AG10803 (cell line): Measurements from ENCODE around the gene IL7R.

ENCODE experiments used
- DNase-seq: peaks from one replicate; pipeline ENCODE4 v3.0.0; 2010; ENCODE audit warnings: low read depth
- H3K4me3 ChIP-seq: 2 replicates; pipeline ENCODE4 v1.5.1; 2011; ENCODE audit warnings: mild to moderate bottlenecking, low read length, control low read depth
- CTCF ChIP-seq: conservative IDR thresholded peaks from 2 replicates; pipeline ENCODE4 v1.5.1; 2011; ENCODE audit warnings: mild to moderate bottlenecking, low read length, control low read depth, inconsistent platforms

Gene IL7R

GRCh38 chr5:35903631-35904203 lies 47.0 kb downstream of the IL7R start:
- no peak for DNase-seq
- H3K4me3 ChIP-seq, result no peak overlapping the region
- no peak for TF ChIP-seq CTCF

DNA sequence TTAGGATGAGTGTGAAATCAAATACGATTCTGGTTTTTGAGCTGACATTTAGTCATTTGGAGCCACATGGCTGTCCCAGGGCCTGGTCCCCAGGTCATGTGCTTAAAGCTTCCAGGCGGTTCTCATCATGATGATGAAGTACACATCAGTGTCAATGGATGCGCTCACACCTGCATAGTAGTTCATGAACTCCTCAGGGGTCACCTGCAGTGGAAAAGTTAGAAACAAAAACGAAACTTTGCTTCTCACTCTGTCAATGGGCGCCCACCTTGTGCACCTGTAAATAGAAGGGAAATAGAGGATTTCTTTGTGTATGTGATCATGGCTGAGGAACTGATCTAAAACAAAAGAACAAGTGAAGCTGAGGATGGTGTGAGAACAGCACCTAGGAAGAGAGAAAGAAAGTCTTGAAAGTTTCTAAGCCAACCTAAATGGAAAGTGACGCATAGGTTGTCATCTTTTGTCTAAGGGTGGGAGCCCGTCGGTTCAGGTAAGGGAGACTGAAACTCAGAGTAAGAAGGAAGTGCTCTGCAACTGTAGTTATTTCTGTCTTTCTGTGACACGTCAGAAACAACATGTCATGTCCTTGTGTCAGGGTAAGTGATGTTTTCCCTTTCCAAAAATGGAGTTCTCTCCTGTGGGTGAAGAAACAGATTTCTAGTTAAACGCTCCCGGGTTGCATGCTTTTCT lies 47.9 kb downstream of the IL7R start:
- no peak overlapping the region for H3K4me3 ChIP-seq
- no peak for DNase-seq
- TF ChIP-seq CTCF, result no peak

GRCh38 chr5:35908228-35908627 lies 51.5 kb downstream of the IL7R start:
- DNase-seq, result no peak
- TF ChIP-seq CTCF, result no peak
- H3K4me3 ChIP-seq, result no peak overlapping the region

DNA sequence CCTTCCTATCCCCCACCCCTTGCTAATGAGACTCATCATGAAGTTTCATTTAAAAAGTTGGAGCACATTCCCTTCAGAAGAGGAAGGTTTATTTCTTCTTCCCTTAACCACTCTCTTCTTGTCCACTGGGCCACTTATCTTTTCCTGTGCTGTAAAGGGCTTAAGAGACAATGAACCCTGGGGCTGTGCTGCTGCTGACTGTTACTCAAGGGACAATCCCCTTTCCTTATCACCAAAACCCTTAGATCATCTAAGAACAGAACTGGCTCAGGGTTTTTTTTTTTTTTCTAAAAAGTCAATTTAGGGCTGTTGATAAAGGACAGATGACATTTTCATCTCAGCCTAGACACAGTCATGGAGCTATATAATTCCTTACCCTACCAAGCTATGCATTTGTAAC lies 52.1 kb downstream of the IL7R start:
- no peak overlapping the region for H3K4me3 ChIP-seq
- TF ChIP-seq CTCF, result no peak
- DNase-seq, result no peak

GRCh38 chr5:35919191-35919590 lies 62.5 kb downstream of the IL7R start:
- no peak overlapping the region for H3K4me3 ChIP-seq
- TF ChIP-seq CTCF, result no peak
- DNase-seq, result peak; percentile 99

DNA sequence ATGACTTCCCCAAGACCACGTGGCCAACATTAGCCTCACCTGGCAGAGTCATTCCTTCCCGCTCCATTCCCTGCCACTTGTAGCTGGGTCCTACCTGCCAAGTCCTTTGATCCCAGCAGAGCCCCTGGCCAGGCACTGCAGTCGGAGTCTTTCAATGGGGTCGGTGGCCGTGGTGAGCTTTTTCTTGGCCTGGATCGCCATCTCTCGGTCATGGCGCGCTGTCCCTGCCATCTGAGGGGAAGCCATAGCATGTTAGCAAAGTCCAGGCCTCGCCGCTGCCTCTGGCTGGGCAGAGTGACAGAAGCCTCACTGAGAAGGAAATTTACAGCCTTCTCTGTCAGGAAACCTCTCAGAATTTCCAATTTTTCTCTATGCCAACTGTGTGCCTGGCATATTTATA lies 64.2 kb downstream of the IL7R start:
- H3K4me3 ChIP-seq, result no peak overlapping the region
- no peak for DNase-seq
- peak; percentile 22 for TF ChIP-seq CTCF

GRCh38 chr5:35921930-35922329 lies 65.2 kb downstream of the IL7R start:
- H3K4me3 ChIP-seq, result no peak overlapping the region
- no peak for TF ChIP-seq CTCF
- DNase-seq, result no peak
